ENCODE data around the gene EFCC1.

DNA sequence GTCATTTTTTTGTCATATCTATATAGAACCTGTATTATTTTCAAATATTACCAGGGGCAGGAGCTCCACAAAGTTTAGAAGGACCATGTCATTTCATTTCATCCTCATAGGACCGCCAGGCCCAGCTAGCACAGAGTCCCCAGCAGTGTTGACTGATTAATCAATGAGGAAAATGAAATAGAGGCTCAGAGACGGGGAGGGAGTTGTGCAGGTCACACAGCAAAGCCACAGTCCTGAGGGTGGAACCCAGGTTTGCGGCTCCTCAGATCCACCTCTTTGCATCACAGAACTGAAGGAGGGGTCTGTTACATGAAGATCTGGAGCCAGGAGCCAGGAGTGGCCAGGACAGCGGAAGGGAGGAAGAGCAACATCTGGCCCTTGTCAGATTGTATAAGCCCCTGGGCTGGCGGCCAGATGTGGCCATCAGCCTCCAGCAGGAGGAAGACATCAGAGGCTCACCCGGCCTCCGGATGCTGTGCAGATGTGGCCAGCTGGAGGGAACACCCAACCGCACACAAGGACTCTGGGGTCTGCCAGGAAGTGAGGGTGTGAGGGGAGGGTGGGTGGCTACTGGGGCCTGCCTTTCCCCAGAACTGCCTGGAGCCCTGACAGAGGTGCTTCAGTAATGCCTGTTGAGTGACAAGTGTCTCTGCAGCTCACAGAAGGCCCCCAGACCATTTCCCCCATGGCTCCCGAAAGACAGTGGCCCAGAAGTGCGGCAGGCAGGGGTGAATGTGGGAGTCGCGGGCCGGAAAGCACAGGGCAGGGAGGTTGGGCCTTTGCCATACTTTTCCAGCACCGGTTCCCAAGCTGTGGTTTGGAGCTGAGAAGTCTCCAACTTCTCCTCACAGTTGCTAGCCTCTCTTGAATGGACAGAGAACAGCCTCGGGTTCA lies 21.3 kb downstream of the EFCC1 start:
- TF ChIP-seq, protein P1, sequence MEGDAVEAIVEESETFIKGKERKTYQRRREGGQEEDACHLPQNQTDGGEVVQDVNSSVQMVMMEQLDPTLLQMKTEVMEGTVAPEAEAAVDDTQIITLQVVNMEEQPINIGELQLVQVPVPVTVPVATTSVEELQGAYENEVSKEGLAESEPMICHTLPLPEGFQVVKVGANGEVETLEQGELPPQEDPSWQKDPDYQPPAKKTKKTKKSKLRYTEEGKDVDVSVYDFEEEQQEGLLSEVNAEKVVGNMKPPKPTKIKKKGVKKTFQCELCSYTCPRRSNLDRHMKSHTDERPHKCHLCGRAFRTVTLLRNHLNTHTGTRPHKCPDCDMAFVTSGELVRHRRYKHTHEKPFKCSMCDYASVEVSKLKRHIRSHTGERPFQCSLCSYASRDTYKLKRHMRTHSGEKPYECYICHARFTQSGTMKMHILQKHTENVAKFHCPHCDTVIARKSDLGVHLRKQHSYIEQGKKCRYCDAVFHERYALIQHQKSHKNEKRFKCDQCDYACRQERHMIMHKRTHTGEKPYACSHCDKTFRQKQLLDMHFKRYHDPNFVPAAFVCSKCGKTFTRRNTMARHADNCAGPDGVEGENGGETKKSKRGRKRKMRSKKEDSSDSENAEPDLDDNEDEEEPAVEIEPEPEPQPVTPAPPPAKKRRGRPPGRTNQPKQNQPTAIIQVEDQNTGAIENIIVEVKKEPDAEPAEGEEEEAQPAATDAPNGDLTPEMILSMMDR (conservative IDR thresholded peaks at IDR 0.05; ENCODE audit: low read length): no peak
- TF ChIP-seq EZH2phosphoT487 (IDR thresholded peaks at IDR 0.05; ENCODE audit: borderline replicate concordance, low read depth, low read length): no peak

All from OCI-LY7 (cell line).